SK-N-MC (cell line): ENCODE measurements around the gene CFAP65.
A peak's percentile ranks its signal among the peaks of the same experiment; 100 is the strongest.

Experiments
- DNase-seq: peaks from one replicate; pipeline ENCODE4 v3.0.0-alpha.2; 2011; ENCODE audit warnings: low read depth, low spot score
- H3K27ac ChIP-seq: fragments of 200-600 bp; sonication (generic); 2 replicates; pipeline ENCODE4 v1.5.1; 2016; ENCODE audit warnings: mixed run types
- H3K36me3 ChIP-seq: fragments of 200-600 bp; sonication (generic); 2 replicates; pipeline ENCODE4 v1.6.1; 2017; ENCODE audit warnings: antibody characterized with exemption, low read length, mixed read lengths; ENCODE audit not compliant: insufficient read depth
- H3K4me3 ChIP-seq: fragments of 200-600 bp; sonication (generic); 2 replicates; pipeline ENCODE4 v1.5.1; 2016
- H3K9ac ChIP-seq: fragments of 200-600 bp; sonication (generic); 2 replicates; pipeline ENCODE4 v1.8.0; 2017; ENCODE audit warnings: mixed run types, mixed read lengths; ENCODE audit not compliant: insufficient read length
- H3K9me3 ChIP-seq: fragments of 200-600 bp; sonication (generic); 2 replicates; pipeline ENCODE4 v1.6.1; 2017; ENCODE audit warnings: low read depth, mild to moderate bottlenecking, antibody characterized with exemption, low read length, moderate library complexity, mixed read lengths
- EZH2 ChIP-seq: fragments of 200-600 bp; sonication (generic); IDR thresholded peaks from one replicate; pipeline ENCODE4 v1.6.1; 2017; ENCODE audit warnings: antibody characterized with exemption
- FOXP2 ChIP-seq: optimal IDR thresholded peaks from 2 replicates; pipeline ENCODE3; 2011; ENCODE audit warnings: mild to moderate bottlenecking, moderate library complexity; ENCODE audit not compliant: insufficient read depth; ENCODE audit errors: extremely low read length, control extremely low read depth
- POLR2AphosphoS5 ChIP-seq: IDR thresholded peaks from 2 replicates; pipeline ENCODE4 v1.6.1; 2012; ENCODE audit warnings: mild to moderate bottlenecking, low read depth, low read length, borderline replicate concordance

Gene CFAP65, protein sequence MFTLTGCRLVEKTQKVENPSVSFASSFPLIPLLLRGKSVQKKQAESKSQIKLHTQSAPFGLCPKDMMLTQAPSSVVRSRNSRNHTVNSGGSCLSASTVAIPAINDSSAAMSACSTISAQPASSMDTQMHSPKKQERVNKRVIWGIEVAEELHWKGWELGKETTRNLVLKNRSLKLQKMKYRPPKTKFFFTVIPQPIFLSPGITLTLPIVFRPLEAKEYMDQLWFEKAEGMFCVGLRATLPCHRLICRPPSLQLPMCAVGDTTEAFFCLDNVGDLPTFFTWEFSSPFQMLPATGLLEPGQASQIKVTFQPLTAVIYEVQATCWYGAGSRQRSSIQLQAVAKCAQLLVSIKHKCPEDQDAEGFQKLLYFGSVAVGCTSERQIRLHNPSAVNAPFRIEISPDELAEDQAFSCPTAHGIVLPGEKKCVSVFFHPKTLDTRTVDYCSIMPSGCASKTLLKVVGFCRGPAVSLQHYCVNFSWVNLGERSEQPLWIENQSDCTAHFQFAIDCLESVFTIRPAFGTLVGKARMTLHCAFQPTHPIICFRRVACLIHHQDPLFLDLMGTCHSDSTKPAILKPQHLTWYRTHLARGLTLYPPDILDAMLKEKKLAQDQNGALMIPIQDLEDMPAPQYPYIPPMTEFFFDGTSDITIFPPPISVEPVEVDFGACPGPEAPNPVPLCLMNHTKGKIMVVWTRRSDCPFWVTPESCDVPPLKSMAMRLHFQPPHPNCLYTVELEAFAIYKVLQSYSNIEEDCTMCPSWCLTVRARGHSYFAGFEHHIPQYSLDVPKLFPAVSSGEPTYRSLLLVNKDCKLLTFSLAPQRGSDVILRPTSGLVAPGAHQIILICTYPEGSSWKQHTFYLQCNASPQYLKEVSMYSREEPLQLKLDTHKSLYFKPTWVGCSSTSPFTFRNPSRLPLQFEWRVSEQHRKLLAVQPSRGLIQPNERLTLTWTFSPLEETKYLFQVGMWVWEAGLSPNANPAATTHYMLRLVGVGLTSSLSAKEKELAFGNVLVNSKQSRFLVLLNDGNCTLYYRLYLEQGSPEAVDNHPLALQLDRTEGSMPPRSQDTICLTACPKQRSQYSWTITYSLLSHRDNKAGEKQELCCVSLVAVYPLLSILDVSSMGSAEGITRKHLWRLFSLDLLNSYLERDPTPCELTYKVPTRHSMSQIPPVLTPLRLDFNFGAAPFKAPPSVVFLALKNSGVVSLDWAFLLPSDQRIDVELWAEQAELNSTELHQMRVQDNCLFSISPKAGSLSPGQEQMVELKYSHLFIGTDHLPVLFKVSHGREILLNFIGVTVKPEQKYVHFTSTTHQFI (N-terminal part only)

DNA sequence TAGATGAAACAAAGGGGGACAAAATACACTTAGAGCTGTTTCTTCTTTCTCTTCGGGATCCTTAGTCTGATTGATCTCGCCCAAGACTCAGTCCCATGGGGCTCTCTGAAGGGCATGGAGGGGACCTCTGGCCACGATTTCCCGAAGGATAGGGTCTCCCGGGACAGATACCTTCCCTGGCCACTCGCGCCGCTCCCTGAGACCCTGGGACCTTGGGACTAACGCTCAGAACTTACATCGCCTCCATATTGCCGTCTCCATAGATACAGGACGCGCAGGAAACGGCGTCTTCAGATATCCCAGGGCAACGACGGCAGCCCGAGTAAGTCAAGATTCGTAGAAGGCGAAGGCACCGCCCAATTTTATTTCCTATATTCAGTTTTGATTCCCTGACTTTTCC lies at the start of gene CFAP65:
Gene CFAP65 (minus strand): TSS at position 265 of the 400 bp plus-strand sequence. CDS start 2,468 bp downstream, outside the sequence.
- Histone ChIP-seq H3K4me3 (peak within 1 kb of the TSS; percentile 75), H3K9ac (peak within 1 kb of the TSS; percentile 1), H3K27ac (no peak within 1 kb of the TSS), H3K36me3 (no peaks in the 10 kb centered on the region), H3K9me3 (no peaks in the 10 kb centered on the region)
- TF ChIP-seq FOXP2 (no peak), POLR2AphosphoS5 (no peak), EZH2 (no peak)
- DNase-seq, result no peak

GRCh38 chr2:219090436-219091299 lies 49.4 kb upstream of the CFAP65 start:
- Histone ChIP-seq H3K4me3 (no peak overlapping the region), H3K9ac (no peak overlapping the region), H3K27ac (no peak overlapping the region), H3K9me3 (no peaks in the 10 kb centered on the region), H3K36me3 (no peaks in the 10 kb centered on the region)
- TF ChIP-seq EZH2 (no peak), POLR2AphosphoS5 (no peak), FOXP2 (no peak)
- no peak for DNase-seq

GRCh38 chr2:219089330-219089729 lies 48.0 kb upstream of the CFAP65 start:
- no peaks in the 10 kb centered on the region for H3K36me3 ChIP-seq
- TF ChIP-seq POLR2AphosphoS5 (no peak), FOXP2 (no peak), EZH2 (no peak)
- no peak overlapping the region for H3K27ac ChIP-seq
- no peak for DNase-seq
- no peak overlapping the region for H3K9ac ChIP-seq
- H3K9me3 ChIP-seq, result no peaks in the 10 kb centered on the region
- no peak overlapping the region for H3K4me3 ChIP-seq

- no peak for TF ChIP-seq EZH2
- no peak for TF ChIP-seq FOXP2
- TF ChIP-seq POLR2AphosphoS5, result no peak
- H3K9me3 ChIP-seq, result no peaks in the 10 kb centered on the region
- no peak for DNase-seq
- H3K36me3 ChIP-seq, result no peaks in the 10 kb centered on the region
- H3K4me3 ChIP-seq, result no peak overlapping the region
- H3K27ac ChIP-seq, result no peak overlapping the region
- no peak overlapping the region for H3K9ac ChIP-seq
Observed at GRCh38 chr2:219087848-219088247, 46.5 kb upstream of the CFAP65 start.

DNA sequence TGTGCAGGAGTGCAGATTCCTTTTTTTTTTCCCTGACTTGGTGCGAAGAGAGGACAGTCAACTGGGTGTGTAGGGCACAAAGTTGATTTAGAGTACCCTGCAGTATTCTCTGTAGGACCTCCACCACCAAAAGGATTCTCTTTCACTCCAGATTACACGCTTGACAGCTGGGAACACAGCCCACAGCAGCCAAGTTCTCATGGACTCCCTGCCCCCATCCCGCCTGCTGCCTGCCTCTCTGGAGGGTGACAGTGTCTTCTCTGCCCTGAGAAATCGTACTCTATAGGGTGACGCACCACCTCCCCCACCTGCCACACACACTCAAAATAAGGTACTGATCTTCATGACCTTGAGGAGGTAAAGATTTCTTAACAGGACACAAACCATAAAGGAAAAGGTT lies 46.0 kb upstream of the CFAP65 start:
- Histone ChIP-seq H3K36me3 (no peaks in the 10 kb centered on the region), H3K9me3 (no peaks in the 10 kb centered on the region), H3K27ac (no peak overlapping the region), H3K9ac (no peak overlapping the region), H3K4me3 (no peak overlapping the region)
- TF ChIP-seq POLR2AphosphoS5 (no peak), FOXP2 (no peak), EZH2 (no peak)
- DNase-seq, result no peak

DNA sequence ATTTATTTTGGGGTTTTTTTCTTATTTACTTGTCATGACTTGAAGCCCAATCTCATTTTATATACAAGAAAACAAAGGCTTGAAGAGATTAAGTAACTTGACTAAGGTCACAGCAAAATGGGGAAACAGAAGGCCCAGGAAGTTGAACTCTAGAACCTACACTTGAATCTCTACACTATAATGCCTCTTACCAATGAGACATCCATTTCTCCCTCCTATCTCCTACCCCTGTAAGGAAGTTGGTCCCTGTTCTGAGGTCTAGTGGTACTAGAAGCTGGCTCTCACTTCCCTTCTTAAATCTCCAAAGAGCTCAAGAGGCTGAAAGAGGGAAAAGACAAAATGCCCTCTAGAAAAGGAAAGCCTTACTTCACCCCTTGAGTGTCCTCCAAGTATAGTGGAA lies 44.9 kb upstream of the CFAP65 start:
- DNase-seq, result no peak
- H3K27ac ChIP-seq, result no peak overlapping the region
- TF ChIP-seq FOXP2 (no peak), EZH2 (no peak), POLR2AphosphoS5 (no peak)
- H3K36me3 ChIP-seq, result no peaks in the 10 kb centered on the region
- no peak overlapping the region for H3K9ac ChIP-seq
- no peaks in the 10 kb centered on the region for H3K9me3 ChIP-seq
- H3K4me3 ChIP-seq, result no peak overlapping the region

GRCh38 chr2:219084791-219085190 lies 43.5 kb upstream of the CFAP65 start:
- H3K9ac ChIP-seq, result no peak overlapping the region
- H3K4me3 ChIP-seq, result no peak overlapping the region
- TF ChIP-seq POLR2AphosphoS5, result no peak
- no peak for TF ChIP-seq FOXP2
- no peak for TF ChIP-seq EZH2
- no peak overlapping the region for H3K27ac ChIP-seq
- no peaks in the 10 kb centered on the region for H3K9me3 ChIP-seq
- DNase-seq, result no peak
- no peaks in the 10 kb centered on the region for H3K36me3 ChIP-seq
